AG09319 (cell line): ENCODE measurements around the gene BRF1.

Experiments
- DNase-seq: peaks from one replicate; pipeline ENCODE4 v3.0.0-alpha.2; 2010; ENCODE audit warnings: low read depth; ENCODE audit errors: extremely low read depth
- CTCF ChIP-seq: IDR thresholded peaks from 2 replicates; pipeline ENCODE4 v1.5.1; 2011; ENCODE audit warnings: low read depth, mild to moderate bottlenecking, inconsistent platforms, low read length, moderate library complexity

BRF1 gene

GRCh38 chr14:105247715-105248367 lies 53.0 kb downstream of the BRF1 start:
- no peak for TF ChIP-seq CTCF

GRCh38 chr14:105247026-105247425 lies 53.8 kb downstream of the BRF1 start:
- TF ChIP-seq CTCF: no peak
- no peak for DNase-seq

More at GRCh38 chr14:105247715-105248367, 53.0 kb downstream of the BRF1 start:
- DNase-seq: no peak

DNA sequence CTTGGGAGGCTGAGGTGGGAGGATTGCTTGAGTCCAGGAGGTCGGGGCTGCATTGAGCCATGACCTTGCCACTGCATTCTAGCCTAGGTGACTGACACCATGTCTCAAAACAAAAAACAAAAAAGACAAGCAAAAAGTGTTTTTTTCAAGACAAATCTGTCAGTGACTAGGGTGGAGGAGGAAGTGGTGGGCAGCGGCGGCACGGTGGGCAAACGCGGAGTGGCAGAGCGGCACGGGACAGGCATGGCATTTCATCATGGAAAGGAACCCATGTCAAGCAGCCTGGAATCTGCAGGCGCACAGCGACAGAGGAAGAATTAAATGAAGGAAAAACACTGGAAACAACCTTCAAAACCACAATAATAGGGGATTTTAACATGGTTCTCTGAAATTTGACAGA lies 56.5 kb downstream of the BRF1 start:
- DNase-seq: no peak
- TF ChIP-seq CTCF: no peak

DNA sequence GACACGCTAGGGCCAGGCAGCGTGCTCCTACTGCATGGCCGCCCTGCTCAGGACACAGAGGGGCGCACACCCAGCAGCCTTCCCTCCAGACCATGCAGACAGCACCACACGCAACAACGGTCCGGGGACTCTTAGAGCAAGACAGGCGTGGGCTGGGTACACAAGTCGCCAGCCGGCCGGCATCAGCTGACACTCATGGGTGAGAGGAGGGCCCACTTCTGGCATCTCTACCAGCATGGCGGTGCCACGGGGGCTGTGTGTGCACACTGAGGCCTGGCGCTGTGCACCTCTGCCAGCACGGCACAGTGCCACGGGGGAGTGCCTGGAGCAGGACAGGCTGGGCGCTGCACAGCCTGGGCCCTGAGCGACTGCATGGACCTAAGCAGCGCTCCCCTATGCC lies 59.2 kb downstream of the BRF1 start:
- DNase-seq: no peak
- TF ChIP-seq CTCF: no peak

- TF ChIP-seq CTCF: no peak
- DNase-seq: no peak
Observed at GRCh38 chr14:105240811-105241576, 59.8 kb downstream of the BRF1 start.

GRCh38 chr14:105229099-105229655 lies 71.6 kb downstream of the BRF1 start:
- DNase-seq: no peak
- no peak for TF ChIP-seq CTCF

GRCh38 chr14:105228562-105228961 lies 72.2 kb downstream of the BRF1 start:
- TF ChIP-seq CTCF: no peak
- DNase-seq: no peak
